RWPE1 (cell line): ENCODE measurements around the gene DTX1.

Experiments
- CTCF ChIA-PET: fragments of 350-600 bp; sonication (Branson Sonifier 250); formaldehyde crosslinking; extraction: SDS; loops from one replicate; lab custom pipeline; 2021; lab: Yijun Ruan, JAX
- POLR2A ChIA-PET: fragments of 400-600 bp; formaldehyde crosslinking; extraction: SDS; loops from one replicate; lab custom pipeline; 2020; ENCODE audit warnings: antibody characterized with exemption; ENCODE audit not compliant: low non-redundant PET; lab: Yijun Ruan, JAX
- DNase-seq: peaks from one replicate; pipeline ENCODE4 v3.0.0; 2012; ENCODE audit warnings: low spot score
- H3K27ac ChIP-seq: fragments of 450-650 bp; 2 replicates; pipeline ENCODE4 v1.5.1; 2017
- CTCF ChIP-seq: fragments of 450-650 bp; conservative IDR thresholded peaks from 2 replicates; pipeline ENCODE4 v1.5.1; 2017; ENCODE audit warnings: low read depth, mild to moderate bottlenecking

Gene DTX1

GRCh38 chr12:113091506-113091905 lies 35.0 kb downstream of the DTX1 start:
- no peak for TF ChIP-seq CTCF
- H3K27ac ChIP-seq: no peak overlapping the region
- POLR2A ChIA-PET: no interaction called here
- CTCF ChIA-PET: no interaction called here
- DNase-seq: no peak

GRCh38 chr12:113092607-113093408 lies 36.3 kb downstream of the DTX1 start:
- POLR2A ChIA-PET: no interaction called here
- CTCF ChIA-PET: interaction anchor here (0.6 kb wide), 1 partner anchor 54 kb away, joined by 3 read pairs; no protein-coding TSS in a partner anchor
- TF ChIP-seq CTCF: no peak
- H3K27ac ChIP-seq: no peak overlapping the region
- DNase-seq: peak; percentile 53

DNA sequence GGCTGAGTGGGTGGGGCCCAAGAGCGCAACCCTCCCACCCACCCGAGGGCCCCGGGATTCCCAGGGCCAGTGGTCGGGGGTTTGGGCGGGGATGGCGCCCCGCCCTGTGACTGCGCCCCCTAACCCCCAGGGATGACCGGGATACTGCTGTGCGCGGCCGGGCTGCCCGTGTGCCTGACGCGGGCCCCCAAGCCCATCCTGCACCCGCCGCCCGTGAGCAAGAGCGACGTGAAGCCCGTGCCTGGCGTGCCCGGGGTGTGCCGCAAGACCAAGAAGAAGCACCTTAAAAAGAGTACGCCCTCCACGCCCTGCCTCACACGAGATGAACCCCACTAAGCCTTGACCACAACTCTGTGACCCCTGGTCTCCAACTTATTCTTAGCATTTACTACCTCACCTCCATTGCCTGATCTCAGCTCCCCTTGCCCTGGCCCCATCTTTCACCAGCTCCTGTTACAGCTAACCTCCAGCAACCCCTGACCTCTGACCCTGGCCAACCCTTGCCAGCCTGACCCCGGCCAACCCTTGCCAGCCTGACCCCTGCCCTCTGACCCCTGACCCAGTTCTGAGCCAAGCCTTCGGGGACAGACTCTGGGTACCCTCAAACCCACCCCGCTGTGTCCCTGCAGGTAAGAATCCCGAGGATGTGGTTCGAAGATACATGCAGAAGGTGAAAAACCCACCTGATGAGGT lies 37.0 kb downstream of the DTX1 start:
- H3K27ac ChIP-seq: no peak overlapping the region
- ChIA-PET POLR2A (no interaction called here), CTCF (no interaction called here)
- no peak for TF ChIP-seq CTCF
- DNase-seq: no peak

GRCh38 chr12:113094738-113095137 lies 38.2 kb downstream of the DTX1 start:
- ChIA-PET POLR2A (no interaction called here), CTCF (no interaction called here)
- no peak overlapping the region for H3K27ac ChIP-seq
- no peak for TF ChIP-seq CTCF
- no peak for DNase-seq

DNA sequence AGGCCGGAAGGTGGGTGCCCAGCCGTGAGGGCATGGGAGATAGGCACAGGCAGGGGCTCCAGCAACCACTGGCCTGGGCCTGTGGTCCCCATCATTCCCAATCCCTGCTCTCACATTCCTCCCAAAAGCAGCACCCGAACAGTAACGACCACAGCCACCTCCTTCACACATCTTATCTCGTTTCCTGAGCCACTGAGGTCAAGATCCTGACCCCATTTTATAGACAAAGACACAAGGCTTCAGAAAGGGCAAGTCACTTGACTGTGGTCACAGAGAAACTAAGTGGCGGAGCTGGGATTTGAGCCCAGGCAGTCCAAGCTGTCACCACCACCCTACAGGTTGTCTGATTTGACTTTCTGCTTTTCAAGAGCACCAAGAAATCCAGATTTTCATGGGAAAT lies 38.9 kb downstream of the DTX1 start:
- DNase-seq: no peak
- ChIA-PET CTCF (no interaction called here), POLR2A (no interaction called here)
- H3K27ac ChIP-seq: no peak overlapping the region
- TF ChIP-seq CTCF: no peak

DNA sequence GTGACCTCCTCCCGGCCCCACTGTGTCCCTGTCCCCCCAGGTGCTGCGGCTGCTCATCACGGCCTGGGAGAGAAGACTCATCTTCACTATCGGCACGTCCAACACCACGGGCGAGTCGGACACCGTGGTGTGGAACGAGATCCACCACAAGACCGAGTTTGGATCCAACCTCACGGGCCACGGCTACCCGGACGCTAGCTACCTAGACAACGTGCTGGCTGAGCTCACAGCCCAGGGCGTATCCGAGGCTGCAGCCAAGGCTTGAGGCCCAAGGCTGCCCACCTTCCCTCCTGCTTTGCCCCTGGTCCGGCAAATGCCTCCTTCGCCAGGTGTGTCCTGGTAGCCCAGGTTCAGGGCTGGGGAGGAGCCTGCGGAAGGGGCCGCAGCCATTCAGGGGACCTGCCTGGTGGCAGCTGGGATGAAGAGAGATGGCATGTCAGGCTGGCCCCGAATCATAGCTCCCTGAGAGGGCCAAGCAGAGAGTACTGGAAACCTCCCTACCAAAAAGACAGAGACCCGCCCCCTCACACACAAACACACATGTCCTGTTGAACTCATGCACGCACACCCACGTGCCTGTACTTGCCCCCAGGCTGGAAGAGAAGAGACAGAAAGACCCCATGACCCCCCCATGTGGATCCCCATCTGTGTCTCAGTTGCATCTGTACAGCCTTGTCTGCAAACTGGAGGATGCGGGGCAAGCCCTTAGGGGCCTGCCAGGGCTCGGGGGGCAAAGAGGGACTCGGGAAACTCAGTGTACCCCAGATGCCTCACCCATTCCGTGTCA lies 40.3 kb downstream of the DTX1 start:
- no peak overlapping the region for H3K27ac ChIP-seq
- no peak for TF ChIP-seq CTCF
- ChIA-PET POLR2A (no interaction called here), CTCF (no interaction called here)
- no peak for DNase-seq
